HUES64 (cell line): ENCODE measurements around the gene ZNF821. TPM values are rescaled to one million over a fixed set of nuclear protein-coding genes. Genes with fewer than 3 reads are reported as not detected.
A peak's percentile ranks its signal among the peaks of the same experiment; 100 is the strongest.

Source experiments
- H3K27ac ChIP-seq: 2 replicates; pipeline ENCODE4 v1.7.0; 2013; ENCODE audit warnings: low read depth, low read length, inconsistent platforms
- H3K27me3 ChIP-seq: 2 replicates; pipeline ENCODE4 v1.6.1; 2013; ENCODE audit warnings: mild to moderate bottlenecking, low read length; ENCODE audit not compliant: insufficient read depth
- H3K36me3 ChIP-seq: 2 replicates; pipeline ENCODE4 v1.6.1; 2013; ENCODE audit warnings: mild to moderate bottlenecking, low read length; ENCODE audit not compliant: insufficient read depth
- H3K4me1 ChIP-seq: 2 replicates; pipeline ENCODE4 v1.6.1; 2013; ENCODE audit warnings: mild to moderate bottlenecking, low read length, moderate library complexity; ENCODE audit not compliant: insufficient read depth
- H3K4me3 ChIP-seq: 2 replicates; pipeline ENCODE4 v1.5.1; 2013; ENCODE audit warnings: mild to moderate bottlenecking, low read length, moderate library complexity
- H3K9ac ChIP-seq: 2 replicates; pipeline ENCODE4 v1.6.1; 2013; ENCODE audit warnings: mild to moderate bottlenecking, low read depth, low read length
- H3K9me3 ChIP-seq: 2 replicates; pipeline ENCODE4 v1.6.1; 2013; ENCODE audit warnings: low read depth, low read length; ENCODE audit not compliant: insufficient read depth
- WGBS: fragments of 150-250, 120-280 bp; methylation state at CpG from one replicate; pipeline ENCODE4 v1.1.7; 2013; ENCODE audit warnings: missing lambda C conversion rate; 5-methylcytosine and 5-hydroxymethylcytosine counted together
- polyA plus RNA-seq, 2 experiments: library from polyadenylated mRNA; stranded (reverse); fragments of 50-300 nt; gene quantifications; one replicate each; pipeline ENCODE4 v1.2.3, GENCODE V29; 2013

Gene ZNF821
- 11.7 TPM for polyA plus RNA-seq (2013, experiment 1 of 2)
- polyA plus RNA-seq (2013, experiment 2 of 2) = 12.5 TPM

- under 1% methylated on average over 83 of the region's 85 CpGs for WGBS
- H3K27ac ChIP-seq = peak within 1 kb of the TSS; percentile 91
- H3K4me1 ChIP-seq = peaks cover 12% of the 10 kb centered on the region
Observed at GRCh38 chr16:71883849-71884638, at the start of gene ZNF821. TSS of gene ZNF821 (minus strand) at chr16:71884182. CDS start at chr16:71879946, 4,236 bp downstream.

GRCh38 chr16:71933017-71933416 is 49.0 kb upstream of the ZNF821 start:
- H3K9ac ChIP-seq = no peak overlapping the region
- H3K36me3 ChIP-seq = peaks cover 61% of the 10 kb centered on the region

More at GRCh38 chr16:71883849-71884638, at the start of gene ZNF821:
- Histone ChIP-seq H3K36me3 (peaks cover 25% of the 10 kb centered on the region), H3K9ac (peak within 1 kb of the TSS; percentile 95), H3K9me3 (no peaks in the 10 kb centered on the region), H3K27me3 (no peaks in the 10 kb centered on the region), H3K4me3 (peak within 1 kb of the TSS; percentile 94)

GRCh38 chr16:71931599-71931998 is 47.6 kb upstream of the ZNF821 start:
- WGBS = 98% methylated on average over 6 of the region's 6 CpGs
- Histone ChIP-seq H3K27me3 (no peaks in the 10 kb centered on the region), H3K27ac (no peak overlapping the region), H3K9me3 (no peaks in the 10 kb centered on the region), H3K4me3 (no peak overlapping the region), H3K4me1 (no peaks in the 10 kb centered on the region; the same call in 1 of the 2 replicates), H3K36me3 (peaks cover 75% of the 10 kb centered on the region), H3K9ac (no peak overlapping the region)

More at GRCh38 chr16:71933017-71933416, 49.0 kb upstream of the ZNF821 start:
- Histone ChIP-seq H3K27ac (no peak overlapping the region), H3K27me3 (no peaks in the 10 kb centered on the region), H3K9me3 (no peaks in the 10 kb centered on the region), H3K4me3 (no peak overlapping the region), H3K4me1 (no peaks in the 10 kb centered on the region; the same call in 1 of the 2 replicates)
- WGBS = 90% methylated on average over 1 of the region's 1 CpG

- H3K4me3 ChIP-seq = no peak overlapping the region
- H3K9me3 ChIP-seq = no peaks in the 10 kb centered on the region
- 93% methylated on average over 2 of the region's 2 CpGs for WGBS
- H3K36me3 ChIP-seq = peaks cover 81% of the 10 kb centered on the region
- H3K4me1 ChIP-seq = no peaks in the 10 kb centered on the region; the same call in 1 of the 2 replicates
- no peaks in the 10 kb centered on the region for H3K27me3 ChIP-seq
- no peak overlapping the region for H3K9ac ChIP-seq
- H3K27ac ChIP-seq = no peak overlapping the region
Observed at GRCh38 chr16:71931001-71931400, 47.0 kb upstream of the ZNF821 start.

DNA sequence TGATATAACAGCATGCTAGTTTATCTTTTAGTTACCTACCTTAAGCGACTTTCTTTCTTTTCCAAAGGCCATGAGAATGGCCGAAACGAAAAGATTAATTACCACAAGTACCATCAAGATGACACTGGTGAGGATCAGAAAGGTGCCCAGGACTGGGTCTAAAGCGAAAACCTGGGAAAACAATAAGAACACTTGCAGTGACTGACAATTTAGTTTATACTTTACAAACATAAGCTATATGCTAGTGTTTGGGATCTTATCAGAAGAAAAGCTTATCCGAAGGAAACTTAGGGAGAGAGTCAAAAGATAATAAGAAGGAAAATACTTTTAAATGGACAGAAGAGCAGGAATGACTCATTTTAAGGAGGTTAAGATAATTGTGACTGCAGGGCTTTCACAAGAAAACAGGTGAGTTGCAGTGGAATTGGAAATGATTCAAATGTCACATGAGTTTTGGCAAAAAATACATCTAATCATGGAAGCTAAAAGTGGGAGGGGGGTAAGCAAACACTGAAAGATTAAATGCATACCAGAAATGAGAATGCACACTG is 46.1 kb upstream of the ZNF821 start:
- H3K36me3 ChIP-seq = peaks cover 88% of the 10 kb centered on the region
- H3K27me3 ChIP-seq = no peaks in the 10 kb centered on the region
- H3K9ac ChIP-seq = no peak overlapping the region
- H3K9me3 ChIP-seq = no peaks in the 10 kb centered on the region
- H3K4me1 ChIP-seq = no peaks in the 10 kb centered on the region; the same call in 1 of the 2 replicates
- no peak overlapping the region for H3K27ac ChIP-seq
- H3K4me3 ChIP-seq = no peak overlapping the region
- WGBS = 94% methylated on average over 5 of the region's 5 CpGs

DNA sequence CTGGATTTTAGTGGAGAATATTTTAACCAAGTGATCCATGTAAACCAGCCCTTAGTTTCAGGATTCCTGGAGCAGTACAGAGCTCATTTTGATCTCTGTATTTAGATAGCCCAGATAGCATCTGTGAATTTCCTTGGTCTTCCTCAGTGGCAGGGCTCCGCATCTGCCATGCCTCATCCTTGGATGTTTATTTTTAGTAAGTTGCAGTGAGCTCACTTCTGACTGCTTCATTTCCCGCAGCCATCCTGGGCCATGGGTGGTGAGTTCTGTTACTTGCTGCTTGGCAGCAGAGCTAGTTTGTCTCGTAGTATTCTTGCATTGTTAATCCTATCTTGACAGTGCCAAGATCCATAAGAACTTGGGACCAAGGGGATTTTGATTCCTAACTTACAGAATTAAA is 45.1 kb upstream of the ZNF821 start:
- Histone ChIP-seq H3K36me3 (peaks cover 90% of the 10 kb centered on the region), H3K4me3 (no peak overlapping the region), H3K27ac (no peak overlapping the region), H3K9ac (no peak overlapping the region), H3K27me3 (no peaks in the 10 kb centered on the region), H3K4me1 (no peaks in the 10 kb centered on the region; the same call in 1 of the 2 replicates), H3K9me3 (no peaks in the 10 kb centered on the region)
- WGBS = 81% methylated on average over 3 of the region's 3 CpGs

GRCh38 chr16:71927787-71928186 is 43.8 kb upstream of the ZNF821 start:
- Histone ChIP-seq H3K4me1 (no peaks in the 10 kb centered on the region), H3K9me3 (no peaks in the 10 kb centered on the region), H3K4me3 (no peak overlapping the region), H3K27me3 (no peaks in the 10 kb centered on the region), H3K9ac (no peak overlapping the region), H3K36me3 (peaks cover 90% of the 10 kb centered on the region), H3K27ac (no peak overlapping the region)
- WGBS = 89% methylated on average over 5 of the region's 5 CpGs

DNA sequence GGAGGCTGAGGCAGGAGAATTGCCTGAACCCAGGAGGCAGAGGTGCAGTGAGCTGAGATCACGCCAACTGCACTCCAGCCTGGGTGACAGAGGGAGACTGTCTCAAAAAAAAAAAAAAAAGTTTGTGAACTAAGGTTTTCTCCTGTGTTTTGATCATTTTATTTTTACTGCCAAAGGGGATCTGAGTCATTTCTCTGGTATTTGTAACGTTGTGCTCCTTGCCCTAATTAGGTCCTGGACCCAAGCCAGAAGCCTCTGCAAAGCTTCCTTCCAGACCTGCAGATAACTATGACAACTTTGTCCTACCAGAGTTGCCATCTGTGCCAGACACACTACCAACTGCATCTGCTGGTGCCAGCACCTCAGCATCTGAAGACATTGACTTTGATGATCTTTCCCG is 43.4 kb upstream of the ZNF821 start:
- no peak overlapping the region for H3K27ac ChIP-seq
- no peaks in the 10 kb centered on the region for H3K4me1 ChIP-seq
- H3K27me3 ChIP-seq = no peaks in the 10 kb centered on the region
- H3K9ac ChIP-seq = no peak overlapping the region
- no peak overlapping the region for H3K4me3 ChIP-seq
- H3K9me3 ChIP-seq = no peaks in the 10 kb centered on the region
- H3K36me3 ChIP-seq = peaks cover 94% of the 10 kb centered on the region
- WGBS = 90% methylated on average over 3 of the region's 3 CpGs

DNA sequence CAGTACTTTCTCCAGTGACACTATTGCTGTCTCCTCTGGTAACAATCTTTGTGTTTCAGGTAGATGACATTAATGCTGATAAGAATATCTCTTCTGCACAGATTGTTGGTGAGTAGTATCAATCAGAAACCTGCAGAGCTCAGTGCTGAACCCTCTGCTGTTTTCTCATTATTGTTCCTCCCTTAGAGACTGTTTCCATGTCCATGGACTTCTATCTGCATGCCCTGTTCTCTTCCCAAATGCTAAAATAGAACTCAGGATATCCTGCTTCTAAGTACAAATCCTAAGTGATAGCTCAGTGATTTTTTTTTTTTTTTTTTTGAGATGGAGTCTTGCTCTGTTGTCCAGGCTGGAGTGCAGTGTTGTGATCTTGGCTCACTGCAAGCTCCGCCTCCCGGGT is 40.7 kb upstream of the ZNF821 start:
- Histone ChIP-seq H3K27me3 (no peaks in the 10 kb centered on the region), H3K36me3 (peaks cover 99% of the 10 kb centered on the region), H3K9ac (no peak overlapping the region), H3K4me1 (no peaks in the 10 kb centered on the region), H3K27ac (no peak overlapping the region), H3K4me3 (no peak overlapping the region), H3K9me3 (no peaks in the 10 kb centered on the region)
- no CpG with 5 or more reads among the region's 2 CpGs for WGBS

DNA sequence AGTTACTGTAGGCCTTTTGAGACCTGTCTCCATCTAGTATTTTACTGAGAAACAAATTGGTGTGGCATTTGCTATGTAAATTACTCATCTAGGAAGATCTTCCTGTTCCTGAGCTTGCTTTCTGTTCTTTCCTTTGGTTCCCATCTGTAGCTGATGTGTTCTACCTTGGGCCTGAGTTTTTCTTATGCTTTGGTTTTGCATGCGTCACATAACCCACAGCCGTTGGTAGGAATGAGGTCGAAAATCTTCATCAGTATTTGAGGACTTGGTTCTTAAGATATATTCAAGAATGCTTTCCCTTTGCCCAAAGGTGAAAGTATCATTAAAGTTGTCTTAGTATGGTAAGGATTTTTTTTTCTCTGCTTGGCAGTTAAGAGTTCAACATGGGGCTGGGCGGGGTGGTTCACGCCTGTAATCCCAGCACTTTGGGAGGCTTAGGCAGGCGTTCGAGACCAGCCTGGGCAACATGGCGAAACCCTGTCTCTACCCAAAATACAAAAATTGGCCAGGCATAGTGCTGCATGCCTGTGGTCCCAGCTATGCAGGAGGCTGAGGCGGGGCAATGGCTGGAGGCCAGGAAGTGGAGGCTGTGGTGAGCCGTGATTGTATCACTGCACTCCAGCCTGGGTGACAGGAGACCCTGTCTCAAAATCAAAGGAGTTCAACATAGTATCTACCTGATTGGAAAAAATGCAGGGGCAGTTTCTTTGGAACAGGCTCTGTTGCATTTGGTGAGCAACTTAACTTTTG is 40.1 kb upstream of the ZNF821 start:
- H3K4me1 ChIP-seq = no peaks in the 10 kb centered on the region
- no peak overlapping the region for H3K27ac ChIP-seq
- WGBS = 96% methylated on average over 10 of the region's 10 CpGs
- peaks cover 99% of the 10 kb centered on the region for H3K36me3 ChIP-seq
- no peaks in the 10 kb centered on the region for H3K27me3 ChIP-seq
- no peaks in the 10 kb centered on the region for H3K9me3 ChIP-seq
- no peak overlapping the region for H3K4me3 ChIP-seq
- H3K9ac ChIP-seq = no peak overlapping the region

DNA sequence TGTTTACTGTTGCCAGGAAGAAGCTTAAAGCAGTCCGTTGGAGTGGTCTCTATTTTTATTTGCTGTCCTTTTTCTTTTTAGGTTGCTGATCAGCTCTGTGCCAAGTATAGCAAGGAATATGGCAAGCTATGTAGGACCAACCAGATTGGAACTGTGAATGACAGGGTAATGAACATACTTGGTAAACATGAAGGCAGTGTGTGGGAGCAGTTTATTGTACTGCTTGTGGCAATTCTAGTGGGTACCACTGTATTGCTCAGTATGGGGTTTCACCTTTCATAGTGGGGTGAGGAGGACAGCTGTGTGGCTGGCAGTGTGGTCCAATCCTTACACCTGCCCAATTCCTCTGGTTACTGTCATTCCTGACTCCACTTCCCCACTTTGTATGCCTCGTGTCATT is 36.7 kb upstream of the ZNF821 start:
- H3K9ac ChIP-seq = no peak overlapping the region
- H3K36me3 ChIP-seq = peaks cover 99% of the 10 kb centered on the region
- 88% methylated on average over 2 of the region's 2 CpGs for WGBS
- H3K27ac ChIP-seq = no peak overlapping the region
- no peaks in the 10 kb centered on the region for H3K27me3 ChIP-seq
- H3K4me1 ChIP-seq = no peaks in the 10 kb centered on the region
- 0 out of 2 replicates have a peak, but pooled peaks cover 3% of the 10 kb centered on the region for H3K9me3 ChIP-seq
- no peak overlapping the region for H3K4me3 ChIP-seq
